DND-41 (cell line): ENCODE results near the gene RAMP1.

Experiments used
- EZH2 ChIP-seq: IDR thresholded peaks from 3 replicates; pipeline ENCODE4 v1.6.1; 2012; ENCODE audit warnings: borderline replicate concordance, low read depth, mild to moderate bottlenecking, moderate library complexity, low read length, inconsistent platforms; ENCODE audit not compliant: severe bottlenecking
- TF ChIP-seq, protein P1 (sequence below): IDR thresholded peaks from 2 replicates; pipeline ENCODE4 v1.5.1; 2012; ENCODE audit warnings: borderline replicate concordance, low read length, moderate library complexity, mild to moderate bottlenecking; ENCODE audit not compliant: poor library complexity, severe bottlenecking; ENCODE audit errors: extremely low read depth

DNA sequence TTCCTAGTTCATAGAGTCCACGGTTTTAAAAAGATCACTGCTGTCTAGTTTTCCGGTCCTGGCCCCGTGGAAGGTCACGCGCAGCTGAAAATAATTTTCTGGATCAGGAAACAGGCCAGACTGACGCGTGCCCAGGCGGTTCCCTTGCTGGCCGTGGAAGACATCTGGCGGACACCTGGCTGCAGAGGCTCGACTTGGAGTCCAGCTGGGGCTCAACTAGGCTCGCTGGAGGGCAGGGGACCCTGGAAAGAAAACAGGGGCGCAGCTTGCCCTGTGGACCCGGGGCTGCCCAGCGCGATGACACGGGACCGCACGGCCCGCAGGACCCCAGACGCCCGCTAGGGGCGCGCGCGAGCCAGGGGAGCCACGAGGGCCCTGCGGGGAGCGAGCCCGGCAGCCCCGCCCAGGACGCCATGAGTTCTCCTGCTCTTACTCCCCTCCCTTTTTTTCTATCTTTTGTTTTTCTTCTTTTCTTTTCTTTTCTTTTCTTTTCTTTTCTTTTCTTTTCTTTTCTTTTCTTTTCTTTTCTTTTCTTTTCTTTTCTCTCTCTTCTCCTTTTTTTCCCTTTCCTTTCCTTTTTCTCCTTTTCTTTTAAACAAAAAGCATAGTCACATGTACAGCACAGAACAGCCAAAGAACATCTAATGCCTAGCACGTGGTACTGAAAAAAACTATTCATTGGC lies 64.2 kb downstream of the RAMP1 start:
- TF ChIP-seq EZH2: no peak
- TF ChIP-seq, protein P1, sequence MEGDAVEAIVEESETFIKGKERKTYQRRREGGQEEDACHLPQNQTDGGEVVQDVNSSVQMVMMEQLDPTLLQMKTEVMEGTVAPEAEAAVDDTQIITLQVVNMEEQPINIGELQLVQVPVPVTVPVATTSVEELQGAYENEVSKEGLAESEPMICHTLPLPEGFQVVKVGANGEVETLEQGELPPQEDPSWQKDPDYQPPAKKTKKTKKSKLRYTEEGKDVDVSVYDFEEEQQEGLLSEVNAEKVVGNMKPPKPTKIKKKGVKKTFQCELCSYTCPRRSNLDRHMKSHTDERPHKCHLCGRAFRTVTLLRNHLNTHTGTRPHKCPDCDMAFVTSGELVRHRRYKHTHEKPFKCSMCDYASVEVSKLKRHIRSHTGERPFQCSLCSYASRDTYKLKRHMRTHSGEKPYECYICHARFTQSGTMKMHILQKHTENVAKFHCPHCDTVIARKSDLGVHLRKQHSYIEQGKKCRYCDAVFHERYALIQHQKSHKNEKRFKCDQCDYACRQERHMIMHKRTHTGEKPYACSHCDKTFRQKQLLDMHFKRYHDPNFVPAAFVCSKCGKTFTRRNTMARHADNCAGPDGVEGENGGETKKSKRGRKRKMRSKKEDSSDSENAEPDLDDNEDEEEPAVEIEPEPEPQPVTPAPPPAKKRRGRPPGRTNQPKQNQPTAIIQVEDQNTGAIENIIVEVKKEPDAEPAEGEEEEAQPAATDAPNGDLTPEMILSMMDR: peak; percentile 36
